COLO668 (cell line): Measurements from ENCODE around the gene NFKBIZ.
"Not testable (repeated sequence)": the region's sequence is repeated elsewhere in the genome, so short reads cannot be mapped to it uniquely, and the experiment has no call there.

Experiments used
- DNase-seq: peaks from one replicate; lab custom pipeline; 2025; ENCODE audit not compliant: unreplicated experiment; lab: John Stamatoyannopoulos, UW

Gene NFKBIZ

GRCh38 chr3:101850246-101851051 lies 1.1 kb downstream of the NFKBIZ start:
- no peak for DNase-seq

GRCh38 chr3:101851072-101851770 lies 1.9 kb downstream of the NFKBIZ start:
- DNase-seq: no peak

- DNase-seq: no peak
These were observed 2.8 kb downstream of the NFKBIZ start for GRCh38 chr3:101851850-101852714.

- DNase-seq: no peak
These were observed 3.9 kb downstream of the NFKBIZ start for GRCh38 chr3:101852983-101853840.

- no peak for DNase-seq
These were observed 4.7 kb downstream of the NFKBIZ start for GRCh38 chr3:101853982-101854381.

GRCh38 chr3:101854608-101855304 lies 5.4 kb downstream of the NFKBIZ start:
- no peak for DNase-seq

- no peak for DNase-seq
These were observed 8.0 kb downstream of the NFKBIZ start for GRCh38 chr3:101857301-101857741.

- DNase-seq: no peak
These were observed 9.2 kb downstream of the NFKBIZ start for GRCh38 chr3:101858464-101859030.

- DNase-seq: no peak
These were observed 10.7 kb downstream of the NFKBIZ start for GRCh38 chr3:101859882-101860448.

- no peak for DNase-seq
These were observed 12.0 kb downstream of the NFKBIZ start for GRCh38 chr3:101861212-101861788.

GRCh38 chr3:101861789-101862415 lies 12.6 kb downstream of the NFKBIZ start:
- DNase-seq: no peak

- DNase-seq: no peak
These were observed 13.3 kb downstream of the NFKBIZ start for GRCh38 chr3:101862416-101863165.

- DNase-seq: not testable (repeated sequence)
These were observed 15.6 kb downstream of the NFKBIZ start for GRCh38 chr3:101864926-101865325.

GRCh38 chr3:101865751-101866509 lies 16.6 kb downstream of the NFKBIZ start:
- DNase-seq: no peak

GRCh38 chr3:101867511-101867910 lies 18.2 kb downstream of the NFKBIZ start:
- no peak for DNase-seq

GRCh38 chr3:101867996-101868395 lies 18.7 kb downstream of the NFKBIZ start:
- no peak for DNase-seq
